Natural killer cell (primary cell): Measurements from ENCODE around the gene PPM1K. TPM values are rescaled to one million over a fixed set of nuclear protein-coding genes. Genes with fewer than 3 reads are reported as not detected.

Source experiments
- ATAC-seq, 3 donors: fragments of 150-1000 bp in 2 of 3; fragments of 200-7000 bp in 1 of 3; cut with Tn5 transposase; 1 replicate in 1 of 3; 2 replicates in 2 of 3; pipeline ENCODE4 v1.10.0; 2021; ENCODE audit warnings: mild to moderate bottlenecking in 2 of 3, moderate library complexity in 2 of 3
- DNase-seq, 2 donors: peaks; one replicate each; pipeline versions ENCODE4 v3.0.0 to v3.0.0-alpha.2; 2013 to 2021; ENCODE audit warnings: mixed read lengths in 1 of 2
- H3K27ac ChIP-seq: one replicate; pipeline ENCODE4 v1.5.1; 2013; ENCODE audit warnings: mild to moderate bottlenecking, low read length
- H3K27me3 ChIP-seq: one replicate; pipeline ENCODE4 v1.6.1; 2013; ENCODE audit warnings: low read length; ENCODE audit not compliant: control insufficient read depth, insufficient read depth
- H3K36me3 ChIP-seq: one replicate; pipeline ENCODE4 v1.6.1; 2013; ENCODE audit warnings: low read length; ENCODE audit not compliant: control insufficient read depth, insufficient read depth
- H3K4me1 ChIP-seq: one replicate; pipeline ENCODE4 v1.6.1; 2013; ENCODE audit warnings: low read length; ENCODE audit not compliant: control insufficient read depth, insufficient read depth
- H3K4me3 ChIP-seq: one replicate; pipeline ENCODE4 v1.5.1; 2013; ENCODE audit warnings: low read length
- H3K9me3 ChIP-seq: one replicate; pipeline ENCODE4 v1.6.1; 2013; ENCODE audit warnings: low read length; ENCODE audit not compliant: control insufficient read depth, insufficient read depth
- H3K27ac Mint-ChIP-seq, 2 donors: one replicate each; pipeline ENCODE4 v1.8.0; 2022; ENCODE audit warnings: mild to moderate bottlenecking in 2 of 2, mixed read lengths in 2 of 2, moderate library complexity in 1 of 2
- H3K27me3 Mint-ChIP-seq, 2 donors: one replicate each; pipeline ENCODE4 v1.8.0; 2022; ENCODE audit warnings: low read depth in 2 of 2, mixed read lengths in 2 of 2
- H3K36me3 Mint-ChIP-seq: one replicate; pipeline ENCODE4 v1.8.0; 2022; ENCODE audit warnings: mixed read lengths
- H3K4me1 Mint-ChIP-seq, 2 donors: one replicate each; pipeline ENCODE4 v1.8.0; 2022; ENCODE audit warnings: mixed read lengths in 2 of 2
- H3K4me3 Mint-ChIP-seq: one replicate; pipeline ENCODE4 v1.8.0; 2022; ENCODE audit warnings: mild to moderate bottlenecking, moderate library complexity, mixed read lengths
- H3K9me3 Mint-ChIP-seq, 2 donors: one replicate each; pipeline ENCODE4 v1.8.0; 2022; ENCODE audit warnings: mixed read lengths in 2 of 2
- WGBS: methylation state at CpG from one replicate; pipeline ENCODE4 v1.1.7; 2013; ENCODE audit warnings: missing lambda C conversion rate; ENCODE audit not compliant: insufficient coverage; 5-methylcytosine and 5-hydroxymethylcytosine counted together
- intact Hi-C: fragments of 100-400 bp; cut with micrococcal nuclease; formaldehyde crosslinking; loops from one replicate; pipeline ENCODE4 v1.14.2; 2022
- total RNA-seq, 4 donors: library from RNA; stranded (reverse); fragments of 120-200 nt in 1 of 4; gene quantifications; one replicate each; pipeline versions ENCODE4 v1.2.3 to v1.2.4, GENCODE V29; 2013 to 2022
- TF ChIP-seq, protein P1 (sequence below): fragments of 200-600 bp; IDR thresholded peaks from one replicate; pipeline ENCODE4 v1.8.0; 2022; ENCODE audit warnings: antibody characterized with exemption

PPM1K gene
- total RNA-seq, 3 donors from 2014 or later (not counting 1 experiment from before 2014, with no cell fraction given), result 68.0 to 76.8 (median 74.3) TPM

DNA sequence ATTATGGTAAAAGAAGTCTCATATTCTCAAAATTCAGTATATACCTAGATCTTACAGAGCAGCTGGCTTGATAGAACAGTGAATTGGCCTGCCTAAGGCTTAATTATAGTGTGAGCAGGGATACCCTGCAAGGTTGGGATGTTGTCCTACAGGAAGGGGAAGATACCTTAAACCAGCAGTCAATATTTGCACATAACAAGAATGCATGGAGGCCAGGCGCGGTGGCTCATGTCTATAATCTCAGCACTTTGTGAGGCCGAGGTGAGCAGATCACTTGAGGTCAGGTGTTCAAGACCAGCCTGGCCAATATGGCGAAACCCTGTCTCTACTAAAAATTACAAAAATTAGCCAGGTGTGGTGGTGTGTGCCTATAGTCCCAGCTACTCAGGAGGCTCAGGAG is 67.2 kb downstream of the PPM1K start:
- peaks cover 6 to 8% of the 10 kb centered on the region in 2 donors for H3K4me1 Mint-ChIP-seq
- TF ChIP-seq, protein P1, sequence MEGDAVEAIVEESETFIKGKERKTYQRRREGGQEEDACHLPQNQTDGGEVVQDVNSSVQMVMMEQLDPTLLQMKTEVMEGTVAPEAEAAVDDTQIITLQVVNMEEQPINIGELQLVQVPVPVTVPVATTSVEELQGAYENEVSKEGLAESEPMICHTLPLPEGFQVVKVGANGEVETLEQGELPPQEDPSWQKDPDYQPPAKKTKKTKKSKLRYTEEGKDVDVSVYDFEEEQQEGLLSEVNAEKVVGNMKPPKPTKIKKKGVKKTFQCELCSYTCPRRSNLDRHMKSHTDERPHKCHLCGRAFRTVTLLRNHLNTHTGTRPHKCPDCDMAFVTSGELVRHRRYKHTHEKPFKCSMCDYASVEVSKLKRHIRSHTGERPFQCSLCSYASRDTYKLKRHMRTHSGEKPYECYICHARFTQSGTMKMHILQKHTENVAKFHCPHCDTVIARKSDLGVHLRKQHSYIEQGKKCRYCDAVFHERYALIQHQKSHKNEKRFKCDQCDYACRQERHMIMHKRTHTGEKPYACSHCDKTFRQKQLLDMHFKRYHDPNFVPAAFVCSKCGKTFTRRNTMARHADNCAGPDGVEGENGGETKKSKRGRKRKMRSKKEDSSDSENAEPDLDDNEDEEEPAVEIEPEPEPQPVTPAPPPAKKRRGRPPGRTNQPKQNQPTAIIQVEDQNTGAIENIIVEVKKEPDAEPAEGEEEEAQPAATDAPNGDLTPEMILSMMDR, result no peak
- no peaks in the 10 kb centered on the region for H3K9me3 ChIP-seq
- H3K4me1 ChIP-seq, result no peaks in the 10 kb centered on the region
- H3K9me3 Mint-ChIP-seq, result no peaks in the 10 kb centered on the region
- H3K27ac Mint-ChIP-seq, result no peak overlapping the region
- 87% methylated on average over 3 of the region's 4 CpGs for WGBS
- H3K4me3 ChIP-seq, result no peak overlapping the region
- intact Hi-C loops, result loop anchor here (10.0 kb wide), 1 partner anchor 808 kb away; no protein-coding TSS in a partner anchor
- ATAC-seq (no peak), DNase-seq (no peak)
- H3K36me3 Mint-ChIP-seq, result no peaks in the 10 kb centered on the region
- H3K27me3 ChIP-seq, result no peaks in the 10 kb centered on the region
- H3K27me3 Mint-ChIP-seq, result peaks cover 12 to 16% of the 10 kb centered on the region in 2 donors
- no peak overlapping the region for H3K27ac ChIP-seq
- H3K36me3 ChIP-seq, result no peaks in the 10 kb centered on the region
- no peak overlapping the region for H3K4me3 Mint-ChIP-seq

DNA sequence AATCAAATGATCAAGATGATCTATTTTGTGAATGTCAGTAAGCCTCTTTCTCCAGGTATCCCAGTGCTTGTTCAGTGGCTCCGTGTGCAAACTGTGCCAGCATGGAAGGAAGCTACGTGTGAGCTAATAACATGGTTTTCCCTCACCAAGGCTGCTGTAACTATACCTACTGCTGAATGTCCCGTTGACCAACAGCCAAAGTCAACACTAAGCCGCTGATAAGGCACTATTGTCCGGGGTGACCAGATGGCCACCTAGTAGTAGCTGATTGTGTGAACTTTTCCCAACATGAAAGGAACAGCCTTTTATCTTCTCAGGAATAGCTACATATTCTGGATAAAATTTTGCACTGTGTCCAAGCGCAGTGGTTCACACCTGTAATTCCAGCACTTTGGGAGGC is 68.0 kb downstream of the PPM1K start:
- Mint-ChIP-seq H3K27me3 (peaks cover 12 to 16% of the 10 kb centered on the region in 2 donors), H3K4me1 (peaks cover 6 to 9% of the 10 kb centered on the region in 2 donors), H3K9me3 (no peaks in the 10 kb centered on the region), H3K27ac (no peak overlapping the region), H3K4me3 (no peak overlapping the region), H3K36me3 (no peaks in the 10 kb centered on the region)
- WGBS, result 96% methylated on average over 6 of the region's 6 CpGs
- intact Hi-C loops, result loop anchor here (10.0 kb wide), 1 partner anchor 808 kb away; no protein-coding TSS in a partner anchor
- H3K4me1 ChIP-seq, result no peaks in the 10 kb centered on the region
- TF ChIP-seq, protein P1, result no peak
- DNase-seq (no peak), ATAC-seq (no peak)
- no peaks in the 10 kb centered on the region for H3K36me3 ChIP-seq
- H3K4me3 ChIP-seq, result no peak overlapping the region
- no peak overlapping the region for H3K27ac ChIP-seq
- no peaks in the 10 kb centered on the region for H3K9me3 ChIP-seq
- H3K27me3 ChIP-seq, result no peaks in the 10 kb centered on the region

DNA sequence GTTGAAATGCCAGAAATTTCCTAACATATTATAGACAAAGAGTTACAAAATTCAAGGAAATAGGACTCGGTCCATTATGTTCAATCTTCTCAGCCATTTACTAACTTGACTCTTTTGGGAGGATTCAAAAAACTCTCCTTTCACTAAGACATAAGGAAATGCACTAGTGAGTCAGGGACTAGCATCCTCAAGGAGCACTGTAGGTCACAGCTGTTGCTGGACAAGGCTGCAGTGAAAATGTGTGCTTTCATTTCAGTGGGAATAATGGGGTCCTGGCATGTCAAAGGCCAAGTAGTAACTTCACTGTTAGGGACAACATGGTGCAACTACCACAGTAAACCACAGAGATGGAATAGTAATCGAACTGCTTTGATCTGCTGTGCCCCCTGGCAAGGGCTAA is 69.0 kb downstream of the PPM1K start:
- intact Hi-C loops, result loop anchor here (10.0 kb wide), 1 partner anchor 809 kb away; no protein-coding TSS in a partner anchor
- 82% methylated on average over 2 of the region's 2 CpGs for WGBS
- no peak for ATAC-seq

More for the DNA sequence above, 69.0 kb downstream of the PPM1K start:
- H3K4me3 ChIP-seq, result no peak overlapping the region
- H3K27me3 ChIP-seq, result no peaks in the 10 kb centered on the region
- H3K4me1 ChIP-seq, result no peaks in the 10 kb centered on the region
- H3K36me3 ChIP-seq, result no peaks in the 10 kb centered on the region
- no peak overlapping the region for H3K27ac Mint-ChIP-seq
- no peak for DNase-seq
- H3K4me1 Mint-ChIP-seq, result peaks cover 6 to 9% of the 10 kb centered on the region in 2 donors
- peaks cover 12 to 16% of the 10 kb centered on the region in 2 donors for H3K27me3 Mint-ChIP-seq
- no peaks in the 10 kb centered on the region for H3K9me3 Mint-ChIP-seq
- no peaks in the 10 kb centered on the region for H3K9me3 ChIP-seq
- no peak overlapping the region for H3K27ac ChIP-seq
- no peak overlapping the region for H3K4me3 Mint-ChIP-seq
- TF ChIP-seq, protein P1, result no peak
- no peaks in the 10 kb centered on the region for H3K36me3 Mint-ChIP-seq
